ACHN (cell line): ENCODE results near the gene TACR2.
A peak's percentile ranks its signal among the peaks of the same experiment; 100 is the strongest.
"Not testable (repeated sequence)": the region's sequence is repeated elsewhere in the genome, so short reads cannot be mapped to it uniquely, and the experiment has no call there.

ENCODE experiments used
- DNase-seq: peaks from one replicate; pipeline ENCODE4 v3.0.0-alpha.2; 2015
- in situ Hi-C: cut with HindIII; loops from 2 replicates; pipeline ENCODE4 v1.10.0; 2017; ENCODE audit warnings: low sequenced_read_pairs, low pct_ligation_motif_present, low pct_unique_long_range_greater_than_20kb

Gene TACR2

DNA sequence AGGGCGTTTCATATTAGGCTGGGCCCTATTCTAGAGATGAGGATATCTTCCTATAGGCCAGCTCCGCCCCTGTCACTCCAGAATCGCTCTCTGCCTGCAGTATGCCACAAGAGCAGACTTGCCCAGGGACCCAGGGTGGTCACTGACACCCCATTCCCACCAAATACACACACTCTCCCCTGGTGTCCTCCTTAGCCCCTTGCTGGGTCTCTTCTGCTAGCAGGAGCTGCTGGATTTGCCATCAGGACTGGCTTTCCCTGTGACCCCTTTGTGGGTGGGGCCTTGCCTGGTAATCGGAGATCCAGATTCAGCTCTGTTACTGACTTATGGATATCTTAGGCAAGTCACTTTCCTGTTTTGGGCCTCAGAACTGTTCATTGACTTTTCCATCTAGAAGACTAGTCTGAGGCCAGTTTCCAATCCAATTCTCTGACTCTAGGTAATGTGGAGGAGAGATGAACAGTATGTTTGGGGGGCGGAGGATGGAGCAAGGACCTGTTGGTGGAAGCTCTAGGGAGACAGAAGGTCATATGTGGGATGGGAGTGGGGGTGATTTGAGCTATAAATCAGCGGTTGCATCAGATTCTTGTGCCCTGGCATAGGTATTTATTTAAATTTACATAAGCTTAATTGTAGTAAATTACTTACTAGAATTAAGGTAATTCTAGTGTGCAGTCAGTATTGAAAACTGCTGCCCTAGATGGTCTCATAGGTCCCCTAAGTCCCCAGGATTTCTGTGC lies 36.1 kb upstream of the TACR2 start:
- DNase-seq = no peak
- in situ Hi-C loops = no loop called here

DNA sequence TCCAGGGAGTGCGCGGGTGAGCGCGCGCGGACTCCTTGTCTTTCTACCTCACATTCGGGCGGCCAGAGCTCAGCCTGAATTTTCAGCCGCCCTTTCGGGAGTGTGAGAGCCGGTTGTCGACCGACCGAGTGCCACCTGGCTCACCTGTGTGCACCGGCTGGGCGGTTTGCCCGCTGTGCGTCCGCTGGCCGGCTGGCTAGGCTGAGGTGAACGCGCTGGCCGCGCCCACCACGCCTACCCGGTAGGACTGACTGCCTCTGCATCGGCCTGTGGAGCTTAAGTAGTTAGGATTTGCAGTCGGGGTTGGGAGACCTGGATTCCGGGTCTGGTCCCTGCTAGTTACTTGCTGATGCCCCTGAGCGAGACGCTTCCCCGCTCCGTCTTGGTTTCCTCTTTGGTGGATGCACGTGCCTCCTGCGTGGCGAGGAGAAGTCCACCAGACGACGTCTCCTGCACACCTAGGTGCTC lies 35.1 kb upstream of the TACR2 start:
- in situ Hi-C loops = no loop called here
- DNase-seq = peak; percentile 23

DNA sequence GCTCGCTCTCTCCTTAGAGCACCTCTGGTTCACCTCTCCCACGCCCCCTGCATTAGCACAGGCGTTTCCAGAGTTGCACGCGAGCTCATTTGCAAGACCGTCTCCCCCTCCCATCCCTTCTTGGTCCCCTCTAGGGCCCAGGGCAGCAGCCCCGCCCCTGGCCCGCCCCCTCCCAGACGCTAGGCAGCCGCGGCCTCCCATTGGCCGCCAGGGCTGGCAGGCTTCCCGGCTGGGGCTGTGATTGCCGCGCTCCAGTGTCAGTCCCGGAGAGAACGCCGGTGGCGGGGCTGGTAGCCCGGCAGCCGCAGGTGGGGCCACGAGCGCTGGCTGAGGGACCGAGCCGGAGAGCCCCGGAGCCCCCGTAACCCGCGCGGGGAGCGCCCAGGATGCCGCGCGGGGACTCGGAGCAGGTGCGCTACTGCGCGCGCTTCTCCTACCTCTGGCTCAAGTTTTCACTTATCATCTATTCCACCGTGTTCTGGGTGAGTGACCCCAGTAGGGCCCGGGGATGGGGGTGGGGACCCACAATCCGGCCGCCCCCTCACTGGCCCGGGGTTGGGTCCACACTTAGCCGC lies 34.6 kb upstream of the TACR2 start, which contains the start of gene TSPAN15:
Gene TSPAN15, plus strand, starts transcription at position 257 of the 575 bp plus-strand sequence. Its CDS starts 130 bp downstream, at position 387.
- in situ Hi-C loops = no loop called here
- DNase-seq = peak; percentile 85

DNA sequence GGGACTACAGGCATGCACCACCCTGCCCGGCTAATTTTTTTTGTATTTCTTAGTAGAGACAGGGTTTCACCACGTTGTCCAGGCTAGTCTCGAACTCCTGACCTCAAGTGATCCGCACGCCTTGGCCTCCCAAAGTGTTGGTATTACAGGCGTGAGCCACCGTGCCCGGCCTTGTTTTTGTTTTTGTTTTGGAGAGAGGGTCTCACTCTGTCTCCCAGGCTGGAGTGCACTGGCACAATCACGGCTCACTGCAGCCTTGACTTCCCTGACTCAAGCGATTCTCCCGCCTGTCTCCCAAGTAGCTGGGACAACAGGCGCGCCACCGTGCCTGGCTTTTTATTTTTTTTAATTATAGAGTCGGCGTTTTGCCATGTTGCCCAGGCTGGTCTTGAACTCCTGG lies 33.7 kb upstream of the TACR2 start:
- DNase-seq, in situ Hi-C loops: not testable (repeated sequence)

DNA sequence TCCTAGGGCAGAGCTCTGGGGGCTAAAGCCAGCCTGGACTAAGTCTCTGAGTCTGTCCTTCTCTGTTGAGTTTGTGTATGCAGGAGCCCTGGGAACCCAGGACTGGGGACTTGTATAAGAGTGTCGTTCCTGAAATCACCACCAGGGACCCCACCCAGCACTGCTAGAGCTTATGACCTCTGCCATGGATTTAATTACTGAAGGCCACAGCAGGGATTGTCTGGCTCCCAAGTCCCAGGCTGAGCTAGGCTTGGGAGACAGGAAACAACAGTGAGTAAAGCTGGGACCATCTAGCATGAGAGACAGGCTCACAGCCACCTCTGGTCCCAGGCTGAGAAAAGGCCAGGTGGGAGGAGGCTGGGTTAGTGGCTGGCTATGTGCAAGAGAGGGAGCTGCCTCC lies 33.1 kb upstream of the TACR2 start:
- peak; percentile 74 for DNase-seq
- in situ Hi-C loops = no loop called here

DNA sequence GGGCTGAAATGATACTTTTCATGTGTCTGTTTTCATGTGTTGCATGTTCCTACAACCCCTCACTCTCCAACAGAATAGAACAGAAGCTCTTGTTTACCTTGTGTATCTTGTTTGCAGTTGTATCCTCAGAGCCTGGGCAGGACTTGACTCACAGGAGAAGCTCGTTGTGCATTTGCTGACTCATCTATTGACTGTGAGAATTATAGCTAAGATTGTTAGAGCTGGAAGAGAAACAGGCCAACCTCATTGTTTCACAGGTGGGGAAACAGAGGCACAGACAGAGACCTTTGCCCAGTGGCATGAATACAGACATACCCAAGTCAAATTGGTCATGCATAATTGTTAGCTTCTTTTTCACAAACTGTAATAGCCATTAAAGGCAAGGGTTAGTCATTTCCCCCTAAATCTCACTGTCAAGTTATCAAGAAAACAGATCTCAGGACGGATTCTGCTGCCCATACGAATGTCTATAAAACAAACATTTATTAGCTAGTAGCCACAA lies 30.0 kb upstream of the TACR2 start:
- in situ Hi-C loops = no loop called here
- DNase-seq = peak; percentile 89

DNA sequence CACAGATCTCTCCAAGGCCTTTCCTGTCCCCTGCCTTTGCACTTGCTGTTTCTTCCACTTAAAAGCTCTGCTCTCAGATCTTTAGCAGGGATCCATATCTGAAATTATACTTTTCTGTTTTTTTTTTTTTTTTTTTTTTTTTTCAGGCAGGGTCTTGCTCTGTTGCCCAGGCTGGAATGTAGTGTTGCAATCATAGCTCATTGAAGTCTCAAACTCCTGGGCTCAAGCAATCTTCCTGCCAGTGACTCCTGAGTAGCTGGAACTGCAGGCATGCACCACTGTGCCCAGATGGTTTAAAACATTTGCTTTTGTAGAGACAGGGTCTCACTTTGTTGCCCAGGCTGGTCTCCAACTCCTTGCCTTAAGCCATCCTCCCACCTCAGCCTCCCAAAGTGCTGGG lies 29.5 kb upstream of the TACR2 start:
- in situ Hi-C loops = no loop called here
- peak; percentile 30 for DNase-seq

DNA sequence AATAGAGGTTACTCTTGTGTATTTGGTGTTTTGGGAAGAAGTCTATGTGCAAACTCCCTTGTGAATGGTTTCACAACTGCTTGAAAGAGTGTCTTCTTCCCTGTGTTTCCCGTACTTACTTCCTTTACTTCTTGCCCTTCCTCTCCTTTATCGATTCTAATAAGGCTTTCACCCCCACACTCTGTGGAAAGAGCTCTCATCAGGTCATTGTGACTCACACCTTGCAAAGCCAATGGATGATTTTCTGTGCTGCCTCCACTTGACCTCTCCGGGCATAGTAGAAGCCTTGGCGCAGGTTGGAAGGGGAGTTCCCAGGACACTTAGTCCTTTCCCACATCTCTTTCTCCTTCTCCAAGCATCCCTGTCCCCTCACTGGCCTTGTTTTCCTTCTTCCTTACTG lies 28.3 kb upstream of the TACR2 start:
- in situ Hi-C loops = no loop called here
- peak; percentile 30 for DNase-seq

DNA sequence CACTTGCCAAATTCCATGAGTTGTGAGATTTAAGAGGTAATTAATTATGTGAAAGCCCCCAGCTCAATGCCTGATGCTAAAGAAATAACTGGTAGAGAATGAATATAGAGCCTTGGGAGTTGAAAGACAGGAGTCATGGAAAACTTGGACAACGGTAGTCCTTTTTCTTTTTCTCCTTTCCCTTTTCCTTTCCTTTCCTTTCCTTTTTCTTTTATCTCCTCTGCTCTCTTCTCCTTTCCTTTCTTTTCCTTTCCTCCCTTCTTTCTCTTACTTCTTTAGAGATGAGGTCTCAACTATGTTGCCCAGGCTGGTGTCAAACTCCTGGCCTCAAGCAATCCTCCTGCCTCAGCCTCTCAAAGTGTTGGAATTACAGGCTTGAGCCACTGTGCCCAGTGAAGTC lies 26.6 kb upstream of the TACR2 start:
- in situ Hi-C loops = no loop called here
- DNase-seq = no peak

DNA sequence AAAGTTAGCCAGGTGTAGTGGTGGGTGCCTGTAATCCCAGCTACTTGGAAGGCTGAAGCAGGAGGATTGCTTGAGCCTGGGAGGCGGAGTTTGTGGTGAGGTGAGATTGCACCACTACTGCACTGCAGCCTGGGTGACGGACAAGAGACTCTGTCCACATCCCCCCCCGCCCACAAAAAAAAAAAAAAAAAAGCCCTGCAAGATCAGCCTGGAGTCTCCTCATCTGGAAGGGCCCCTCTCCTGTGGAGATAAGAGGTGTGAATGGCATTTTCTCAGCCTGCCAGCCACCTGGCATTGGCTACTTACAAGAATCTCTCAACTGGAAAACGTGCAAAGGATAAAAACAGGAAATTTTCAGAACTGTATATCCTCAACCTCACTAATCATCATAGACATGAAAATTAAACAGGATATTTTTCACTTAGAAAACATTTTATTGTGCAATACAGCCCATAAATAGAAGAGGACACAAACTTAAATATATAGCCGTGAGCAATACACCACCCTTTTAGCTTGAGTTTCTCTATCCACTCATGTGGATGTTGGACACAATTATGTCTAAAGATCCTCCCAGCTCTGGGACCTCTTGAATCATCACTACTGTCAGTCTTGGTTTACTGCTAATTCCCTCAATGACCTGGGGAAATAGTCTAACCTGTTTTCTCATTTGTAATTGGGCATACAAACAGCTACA lies 23.2 kb upstream of the TACR2 start:
- in situ Hi-C loops = no loop called here
- DNase-seq = peak; percentile 49

DNA sequence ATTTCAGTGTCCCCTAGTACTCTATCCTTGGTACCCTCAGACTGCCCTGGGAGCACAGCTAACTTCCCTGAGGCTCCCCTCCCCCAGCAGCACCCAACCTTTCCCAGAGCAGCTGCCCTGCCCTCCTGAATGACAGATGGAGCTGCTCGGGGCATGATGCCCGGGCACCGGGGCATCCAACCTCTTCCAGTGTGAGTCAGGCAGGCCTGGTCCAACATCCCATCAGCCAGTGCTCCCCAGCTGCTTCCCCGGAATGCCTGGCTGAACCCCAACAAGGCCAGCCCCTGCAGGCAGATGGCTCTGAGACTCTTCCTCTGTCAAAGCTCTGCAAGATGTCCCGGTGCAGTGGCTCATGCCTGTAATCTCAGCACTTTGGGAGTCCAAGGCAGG lies 22.6 kb upstream of the TACR2 start:
- in situ Hi-C loops = no loop called here
- DNase-seq = peak; percentile 88

DNA sequence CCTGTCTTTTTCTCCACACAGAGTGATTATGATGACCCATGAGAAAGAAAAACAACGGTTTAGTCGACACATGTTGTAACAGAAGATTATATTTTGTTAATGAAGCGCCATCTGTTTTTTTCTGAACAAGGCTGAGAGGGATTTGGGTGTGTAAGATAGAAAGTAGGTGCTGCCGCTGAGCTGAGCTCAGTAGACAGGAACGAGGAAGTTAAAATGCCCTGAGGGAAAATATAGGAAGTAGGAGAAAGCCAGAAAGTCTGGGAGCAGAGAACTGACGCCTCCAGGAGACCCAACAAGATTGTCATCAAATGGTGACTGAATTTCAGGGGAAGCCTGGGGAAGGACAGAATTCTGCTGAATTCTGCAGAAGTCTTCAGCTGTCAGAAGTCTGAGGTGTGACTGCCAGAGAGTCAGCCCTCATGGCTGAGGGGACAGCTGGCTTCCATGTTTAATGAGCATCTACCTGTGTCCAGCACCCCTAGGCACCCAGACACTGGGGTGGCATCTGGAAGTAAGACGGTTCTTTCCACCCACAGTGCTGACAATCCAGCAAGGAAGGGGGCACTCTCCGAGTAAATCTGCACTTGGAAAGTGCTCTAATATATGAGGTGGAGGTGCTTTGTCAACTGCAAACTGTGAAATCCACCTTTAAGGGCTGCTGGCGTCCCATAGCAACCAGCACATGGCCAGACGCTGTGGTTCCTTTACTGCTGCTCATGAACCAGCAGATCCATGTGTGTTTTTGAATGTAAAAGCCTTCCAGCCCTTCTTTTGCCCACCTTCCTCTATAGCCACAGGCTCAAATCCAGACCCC lies 22.0 kb upstream of the TACR2 start:
- in situ Hi-C loops = no loop called here
- DNase-seq = peak; percentile 67

DNA sequence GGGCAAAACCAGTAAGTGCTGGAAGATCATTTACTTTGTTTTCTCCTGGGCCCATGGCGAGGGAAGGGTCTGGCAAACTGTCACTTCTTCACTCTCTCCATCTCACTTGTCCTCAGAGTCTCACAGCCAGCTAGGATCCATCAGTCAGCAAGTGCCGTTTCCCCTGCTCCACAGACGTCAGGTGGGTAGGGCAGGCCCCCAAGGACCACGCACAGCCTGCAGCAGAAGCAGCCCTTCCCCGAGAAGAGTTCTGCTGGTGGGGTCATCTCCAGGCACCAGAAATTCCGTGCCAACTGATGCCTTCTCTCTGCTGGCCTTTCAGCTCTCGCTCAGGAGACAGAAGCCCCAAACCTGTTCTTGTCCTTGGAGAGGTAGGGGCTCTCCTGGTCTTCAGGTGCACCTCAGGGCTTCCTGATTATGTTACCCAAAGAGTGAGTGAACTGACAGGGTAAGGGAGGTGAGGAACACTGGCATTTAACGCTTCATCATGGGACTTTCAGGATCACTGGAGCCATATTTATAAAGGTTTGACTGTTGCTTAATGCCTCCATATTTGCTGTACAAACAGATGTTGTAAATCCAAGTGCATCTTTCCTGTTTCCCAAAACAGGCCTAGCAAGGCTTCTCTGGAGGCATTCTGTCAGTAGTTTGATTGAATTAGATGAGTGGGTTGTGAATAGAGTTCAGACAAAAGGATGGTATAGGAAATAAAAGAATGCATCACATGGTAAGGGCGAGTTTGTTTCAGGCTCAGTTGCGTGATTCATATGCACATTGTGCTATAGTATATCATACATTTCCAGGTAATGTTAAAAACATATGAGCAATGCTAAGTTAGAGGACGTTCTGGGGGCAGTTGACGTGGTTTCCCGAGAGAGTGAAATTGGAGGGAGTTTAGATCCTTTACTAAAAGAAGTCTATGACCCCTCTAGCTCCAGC lies 20.9 kb upstream of the TACR2 start:
- in situ Hi-C loops = no loop called here
- DNase-seq = no peak

DNA sequence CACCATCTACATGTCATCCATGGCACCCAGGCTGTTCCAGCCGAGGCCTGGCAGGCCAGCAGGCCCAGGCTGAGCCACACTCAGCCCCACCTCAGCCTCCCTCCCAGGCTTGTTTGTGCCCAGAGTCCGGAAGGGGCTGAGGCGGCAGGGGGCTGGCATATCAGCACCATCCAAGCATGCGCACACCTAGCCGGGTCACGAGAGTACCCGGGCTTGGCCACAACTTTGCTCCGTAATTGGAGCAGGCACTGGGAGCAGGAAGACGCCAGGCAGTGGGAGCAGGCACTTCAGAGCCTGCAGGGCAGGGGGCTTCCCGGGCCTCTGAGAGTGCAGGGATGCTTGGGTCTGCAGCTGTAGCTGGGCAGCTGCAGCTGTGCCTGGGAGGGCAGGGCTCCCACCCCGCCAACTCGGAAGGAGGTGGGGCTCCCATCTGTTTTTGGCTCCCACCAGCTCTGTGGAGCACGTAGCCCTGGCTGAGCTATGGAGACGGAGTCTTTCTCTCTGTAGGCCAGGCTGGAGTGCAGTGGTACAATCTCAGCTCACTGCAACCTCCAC lies 19.3 kb upstream of the TACR2 start:
- in situ Hi-C loops = no loop called here
- DNase-seq = no peak

DNA sequence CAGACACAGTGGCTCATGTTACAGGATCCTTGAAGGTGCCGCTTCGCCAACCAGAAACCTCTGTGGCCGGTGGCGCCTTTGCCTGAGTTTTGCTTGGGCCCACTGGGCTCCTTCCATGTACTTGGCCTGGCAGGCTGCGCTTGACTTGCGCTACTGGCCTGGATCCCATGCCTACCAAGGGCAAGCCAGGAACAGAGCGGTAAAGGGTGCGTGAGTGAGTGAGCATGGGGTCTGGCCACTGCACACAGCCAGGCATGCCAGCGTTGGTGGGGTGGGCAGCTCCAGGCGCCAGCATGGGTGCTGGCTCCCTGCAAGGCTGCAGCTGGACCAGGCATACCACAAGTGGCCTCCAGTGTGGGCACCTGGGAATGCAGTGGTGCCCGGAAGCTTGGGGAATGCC lies 18.2 kb upstream of the TACR2 start:
- in situ Hi-C loops = no loop called here
- no peak for DNase-seq

DNA sequence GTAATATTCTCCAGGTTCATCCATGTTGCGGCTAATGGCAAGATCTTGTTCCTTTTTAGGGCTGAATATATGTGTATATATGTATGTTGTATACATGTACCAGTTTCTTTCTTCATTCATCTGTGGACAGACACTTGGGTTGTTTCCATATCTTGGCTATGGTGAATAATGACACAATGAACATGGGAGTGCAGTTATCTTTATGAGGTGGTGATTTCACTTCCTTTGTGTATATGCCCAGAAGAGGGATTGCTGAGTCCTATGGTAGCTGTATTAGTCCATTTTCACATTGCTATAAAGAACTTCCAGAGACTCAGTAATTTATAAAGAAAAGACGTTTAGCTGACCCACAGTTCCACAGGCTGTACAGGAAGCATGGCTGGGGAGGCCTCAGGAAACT lies 17.5 kb upstream of the TACR2 start:
- no peak for DNase-seq

DNA sequence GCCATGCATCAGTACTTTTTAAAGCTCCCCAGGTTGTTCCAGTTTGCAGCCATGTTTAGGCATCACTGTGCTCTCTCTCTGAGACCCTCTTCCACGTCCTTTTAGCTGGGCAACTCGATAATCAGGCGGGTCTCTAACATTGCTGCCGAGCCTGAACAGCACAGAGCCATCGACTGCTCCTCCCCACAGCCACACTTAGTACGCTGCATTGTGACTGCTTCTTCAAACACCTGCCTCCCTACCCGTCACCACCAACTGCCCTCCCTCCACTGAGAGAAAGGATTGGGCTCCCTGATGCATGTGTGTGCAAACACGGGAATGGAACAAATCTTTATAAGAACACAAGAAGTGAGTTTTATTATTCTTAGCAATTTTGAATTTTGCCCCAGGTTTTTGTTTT lies 11.4 kb upstream of the TACR2 start:
- no peak for DNase-seq

More for the DNA sequence above, 17.5 kb upstream of the TACR2 start:
- in situ Hi-C loops = no loop called here

More for the DNA sequence above, 11.4 kb upstream of the TACR2 start:
- in situ Hi-C loops = loop anchor here (10.0 kb wide), 2 partner anchors 67 to 207 kb away; partner anchors contain the start of gene FAM241B
